ENCODE measurements around the gene TRIM62. TPM values are rescaled to one million over a fixed set of nuclear protein-coding genes. Genes with fewer than 3 reads are reported as not detected.

TRIM62 gene
- total RNA-seq, 6 donors from 2014 or later: 3.8 to 16.8 (median 5.5) TPM

DNA sequence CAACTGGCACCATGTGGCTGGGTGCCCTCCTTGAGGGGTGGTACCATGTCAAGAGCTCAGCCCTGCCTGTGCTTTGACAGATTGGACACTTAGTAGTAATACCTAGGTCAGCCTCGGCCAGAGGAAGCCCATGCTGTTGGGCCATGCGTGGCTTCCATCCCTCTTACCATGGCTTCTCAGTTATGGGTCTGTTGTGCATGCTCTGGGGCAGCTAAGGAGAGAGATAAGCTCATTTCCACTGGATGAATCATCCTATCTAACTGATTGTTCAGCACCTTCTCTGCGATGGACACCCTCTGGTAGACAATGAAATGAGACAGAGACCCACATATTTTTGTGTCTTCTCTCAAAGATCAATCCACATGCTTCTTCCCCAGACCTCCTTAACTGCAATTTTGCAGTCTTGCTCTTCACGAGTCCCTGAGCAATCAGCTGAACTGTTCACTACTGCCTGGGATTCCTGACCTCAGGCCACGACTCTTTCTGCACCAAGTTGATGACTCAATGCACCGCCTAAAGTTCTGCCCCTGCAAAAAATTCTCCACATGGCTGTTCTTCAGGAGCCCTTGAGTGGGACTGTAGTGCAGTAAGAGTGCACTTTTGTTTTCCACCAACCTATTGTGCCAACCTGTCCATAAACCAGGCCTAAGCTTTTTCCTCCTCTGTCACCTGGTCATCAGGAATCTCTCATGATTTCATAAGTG lies 6.9 kb upstream of the TRIM62 start:
- ATAC-seq (ENCODE audit: low FRiP score in 2 of 2) (peak in 1 of 2 donors; percentile 73), DNase-seq (peak in 1 of 2 donors; percentile 47)
- H3K4me1 ChIP-seq: peaks cover 0 to 5% (median 0%) of the 10 kb centered on the region in 4 donors
- TF ChIP-seq POLR2AphosphoS5 (IDR thresholded peaks at IDR 0.05): no peak
- no peak for TF ChIP-seq EP300 (IDR thresholded peaks at IDR 0.05)
- TF ChIP-seq POLR2A (IDR thresholded peaks at IDR 0.05): no peak
- TF ChIP-seq, protein P1, sequence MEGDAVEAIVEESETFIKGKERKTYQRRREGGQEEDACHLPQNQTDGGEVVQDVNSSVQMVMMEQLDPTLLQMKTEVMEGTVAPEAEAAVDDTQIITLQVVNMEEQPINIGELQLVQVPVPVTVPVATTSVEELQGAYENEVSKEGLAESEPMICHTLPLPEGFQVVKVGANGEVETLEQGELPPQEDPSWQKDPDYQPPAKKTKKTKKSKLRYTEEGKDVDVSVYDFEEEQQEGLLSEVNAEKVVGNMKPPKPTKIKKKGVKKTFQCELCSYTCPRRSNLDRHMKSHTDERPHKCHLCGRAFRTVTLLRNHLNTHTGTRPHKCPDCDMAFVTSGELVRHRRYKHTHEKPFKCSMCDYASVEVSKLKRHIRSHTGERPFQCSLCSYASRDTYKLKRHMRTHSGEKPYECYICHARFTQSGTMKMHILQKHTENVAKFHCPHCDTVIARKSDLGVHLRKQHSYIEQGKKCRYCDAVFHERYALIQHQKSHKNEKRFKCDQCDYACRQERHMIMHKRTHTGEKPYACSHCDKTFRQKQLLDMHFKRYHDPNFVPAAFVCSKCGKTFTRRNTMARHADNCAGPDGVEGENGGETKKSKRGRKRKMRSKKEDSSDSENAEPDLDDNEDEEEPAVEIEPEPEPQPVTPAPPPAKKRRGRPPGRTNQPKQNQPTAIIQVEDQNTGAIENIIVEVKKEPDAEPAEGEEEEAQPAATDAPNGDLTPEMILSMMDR (IDR thresholded peaks at IDR 0.05): no peak
- H3K27ac ChIP-seq: no peak overlapping the region
- 78 to 82% methylated on average over 4 to 6 of the region's 6 CpGs for WGBS, 2 donors
- no peaks in the 10 kb centered on the region for H3K36me3 ChIP-seq
- no peaks in the 10 kb centered on the region for H3K9me3 ChIP-seq
- H3K27me3 ChIP-seq: no peaks in the 10 kb centered on the region
- H3K4me3 ChIP-seq: no peak overlapping the region

DNA sequence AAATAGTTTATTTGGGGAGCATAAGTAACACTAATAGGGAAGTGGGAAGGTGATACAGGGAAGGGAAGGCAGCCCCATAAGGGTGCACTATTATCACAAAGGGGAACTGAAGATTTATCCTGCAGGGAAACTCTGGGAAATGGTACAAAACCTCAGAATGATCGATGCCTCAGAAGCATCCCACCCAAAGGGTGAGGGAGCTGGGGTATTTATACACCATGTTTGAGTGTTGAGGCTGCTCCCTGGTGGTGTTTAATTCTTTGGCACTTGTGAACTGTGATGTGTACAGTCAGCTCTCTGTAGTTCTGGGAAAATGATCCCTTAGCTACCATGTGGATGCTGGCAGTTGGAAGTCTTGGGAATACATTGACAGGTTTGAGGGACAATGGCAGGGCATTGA lies 5.1 kb upstream of the TRIM62 start:
- Histone ChIP-seq H3K36me3 (no peaks in the 10 kb centered on the region), H3K4me1 (peaks cover 0 to 13% (median 8%) of the 10 kb centered on the region in 4 donors), H3K9me3 (no peaks in the 10 kb centered on the region), H3K27me3 (no peaks in the 10 kb centered on the region), H3K4me3 (no peak overlapping the region), H3K27ac (no peak overlapping the region)
- ATAC-seq (ENCODE audit: low FRiP score in 2 of 2): no peak
- WGBS, 2 donors: 90 to 93% methylated on average over 1 of the region's 1 CpG
- TF ChIP-seq POLR2AphosphoS5 (IDR thresholded peaks at IDR 0.05): no peak
- no peak for TF ChIP-seq POLR2A (IDR thresholded peaks at IDR 0.05)
- TF ChIP-seq, protein P1 (IDR thresholded peaks at IDR 0.05): no peak
- no peak for TF ChIP-seq EP300 (IDR thresholded peaks at IDR 0.05)
- no peak for DNase-seq

DNA sequence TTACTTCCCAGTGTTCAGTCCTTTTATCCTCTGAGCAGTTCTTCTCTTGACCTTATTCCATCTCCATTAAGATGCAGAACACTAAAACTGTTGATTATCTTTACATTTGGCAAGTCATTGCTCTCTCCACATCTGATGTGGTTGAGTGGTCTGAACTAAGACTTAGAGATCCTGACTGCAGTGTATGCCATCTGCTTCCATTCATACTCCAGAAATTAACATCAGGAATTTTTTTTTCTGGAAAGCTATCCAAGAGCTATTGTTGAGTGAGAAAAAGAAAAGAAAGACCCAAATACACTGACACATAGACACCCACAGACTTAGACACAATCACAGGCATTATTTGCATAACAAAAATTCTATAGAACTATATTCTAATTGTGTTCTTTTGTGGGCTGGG lies 3.7 kb upstream of the TRIM62 start:
- DNase-seq (no peak), ATAC-seq (ENCODE audit: low FRiP score in 2 of 2) (no peak)
- Histone ChIP-seq H3K9me3 (no peaks in the 10 kb centered on the region), H3K27me3 (no peaks in the 10 kb centered on the region), H3K4me3 (no peak overlapping the region), H3K4me1 (peaks cover 6 to 20% (median 18%) of the 10 kb centered on the region in 4 donors), H3K27ac (no peak overlapping the region), H3K36me3 (no peaks in the 10 kb centered on the region)
- TF ChIP-seq EP300 (IDR thresholded peaks at IDR 0.05): no peak
- TF ChIP-seq POLR2A (IDR thresholded peaks at IDR 0.05): no peak
- TF ChIP-seq, protein P1 (IDR thresholded peaks at IDR 0.05): no peak
- no peak for TF ChIP-seq POLR2AphosphoS5 (IDR thresholded peaks at IDR 0.05)

DNA sequence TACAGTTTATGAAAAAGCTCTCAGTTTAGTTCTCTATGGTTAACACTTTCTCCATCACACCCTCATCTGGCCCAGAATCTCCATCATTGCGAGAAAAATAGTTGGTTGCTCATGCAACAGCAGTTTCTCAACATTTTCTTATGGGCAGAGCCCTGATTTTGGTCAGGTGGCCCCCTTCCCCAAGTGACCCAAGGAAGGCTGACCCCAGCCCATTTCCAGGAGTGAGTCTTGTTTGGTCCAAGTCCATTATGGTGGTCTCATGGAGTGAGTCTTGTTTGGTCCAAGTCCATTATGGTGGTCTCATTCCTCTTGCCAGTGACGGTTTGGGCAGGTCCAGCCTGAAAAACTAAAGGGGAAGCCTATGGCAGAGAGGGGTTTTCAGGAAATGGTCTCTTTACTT lies 1.5 kb upstream of the TRIM62 start:
- Histone ChIP-seq H3K4me3 (no peak overlapping the region), H3K27ac (no peak overlapping the region), H3K4me1 (peaks cover 9 to 24% (median 20%) of the 10 kb centered on the region in 4 donors), H3K27me3 (no peaks in the 10 kb centered on the region), H3K36me3 (no peaks in the 10 kb centered on the region), H3K9me3 (no peaks in the 10 kb centered on the region)
- ATAC-seq (ENCODE audit: low FRiP score in 2 of 2) (no peak), DNase-seq (no peak)
- WGBS, 2 donors: 77 to 85% methylated on average over 2 of the region's 2 CpGs
- no peak for TF ChIP-seq POLR2AphosphoS5 (IDR thresholded peaks at IDR 0.05)
- TF ChIP-seq POLR2A (IDR thresholded peaks at IDR 0.05): no peak
- no peak for TF ChIP-seq EP300 (IDR thresholded peaks at IDR 0.05)

DNA sequence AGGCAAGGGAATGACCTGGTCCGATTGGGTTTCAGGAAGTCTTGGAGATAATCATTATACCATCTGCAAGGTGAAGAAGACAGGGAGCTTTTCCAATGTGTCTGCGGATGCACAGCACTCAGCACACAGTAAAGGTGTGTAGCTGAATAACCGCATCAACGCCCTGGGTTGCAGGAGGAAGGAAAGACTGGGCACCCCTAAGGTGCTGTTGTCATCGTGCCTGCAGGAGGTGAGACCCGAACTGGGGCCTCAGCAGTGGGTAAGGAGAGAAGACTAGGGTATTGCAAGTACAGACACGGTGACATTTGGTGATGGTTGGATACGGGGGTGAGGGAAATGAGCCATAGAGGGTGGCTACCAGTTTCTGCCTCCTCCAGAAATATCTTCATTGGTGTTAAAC lies 1.1 kb upstream of the TRIM62 start:
- 60 to 64% methylated on average over 8 of the region's 8 CpGs for WGBS, 2 donors
- DNase-seq (no peak), ATAC-seq (ENCODE audit: low FRiP score in 2 of 2) (no peak)
- no peaks in the 10 kb centered on the region for H3K36me3 ChIP-seq
- no peak overlapping the region for H3K27ac ChIP-seq
- TF ChIP-seq, protein P1 (IDR thresholded peaks at IDR 0.05): no peak
- TF ChIP-seq POLR2AphosphoS5 (IDR thresholded peaks at IDR 0.05) (no peak), POLR2A (IDR thresholded peaks at IDR 0.05) (no peak), EP300 (IDR thresholded peaks at IDR 0.05) (no peak)
- no peaks in the 10 kb centered on the region for H3K27me3 ChIP-seq
- H3K4me1 ChIP-seq: peaks cover 9 to 24% (median 20%) of the 10 kb centered on the region in 4 donors
- H3K4me3 ChIP-seq: no peak overlapping the region
- H3K9me3 ChIP-seq: no peaks in the 10 kb centered on the region
